HG03565 (cell line): ENCODE results near the gene C11orf68.

ENCODE experiments used
- ATAC-seq: cut with Tn5 transposase; IDR thresholded peaks from one replicate; pipeline ENCODE4 v1.9.1; 2021; ENCODE audit warnings: mild to moderate bottlenecking, moderate library complexity; ENCODE audit not compliant: unreplicated experiment

Gene C11orf68

DNA sequence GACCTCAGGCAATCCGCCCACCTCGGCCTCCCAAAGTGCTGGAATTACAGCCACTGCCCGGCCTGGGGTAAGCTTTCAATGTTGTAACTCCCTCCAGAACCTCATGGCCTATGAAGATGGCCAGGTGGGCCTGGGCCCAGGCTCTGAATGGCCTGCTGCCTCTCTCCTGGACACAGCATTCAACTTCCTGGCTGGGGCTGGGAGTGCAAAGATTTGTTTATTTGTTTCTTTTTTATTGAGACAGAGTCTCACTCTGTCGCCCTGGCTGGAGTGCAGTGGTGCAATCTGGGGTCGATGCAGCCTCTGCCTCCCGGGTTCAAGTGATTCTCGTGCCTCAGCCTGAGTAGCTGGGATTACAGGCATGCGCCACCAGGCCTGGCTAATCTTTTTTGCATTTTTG, 25.9 kb upstream of the C11orf68 start:
- ATAC-seq, result no peak

DNA sequence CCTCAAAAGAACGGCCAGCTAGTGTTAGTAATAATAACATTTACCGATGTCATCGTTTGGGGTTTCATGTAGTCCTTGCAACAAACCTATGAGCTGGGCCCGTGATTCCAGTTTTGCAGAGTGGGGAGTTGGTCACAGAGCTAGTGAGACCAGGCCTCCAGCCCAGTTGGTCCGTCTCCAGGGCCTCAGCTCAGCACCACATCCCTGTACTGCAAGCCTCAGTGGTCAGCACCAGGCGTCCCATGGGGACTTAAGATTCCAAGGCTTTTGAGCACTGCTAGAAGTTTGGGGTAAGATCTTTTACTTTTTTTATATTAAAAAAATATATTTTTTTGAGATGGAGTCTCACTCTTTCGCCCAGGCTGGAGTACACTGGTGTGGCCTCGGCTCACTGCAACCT, 25.3 kb upstream of the C11orf68 start:
- ATAC-seq, result no peak

DNA sequence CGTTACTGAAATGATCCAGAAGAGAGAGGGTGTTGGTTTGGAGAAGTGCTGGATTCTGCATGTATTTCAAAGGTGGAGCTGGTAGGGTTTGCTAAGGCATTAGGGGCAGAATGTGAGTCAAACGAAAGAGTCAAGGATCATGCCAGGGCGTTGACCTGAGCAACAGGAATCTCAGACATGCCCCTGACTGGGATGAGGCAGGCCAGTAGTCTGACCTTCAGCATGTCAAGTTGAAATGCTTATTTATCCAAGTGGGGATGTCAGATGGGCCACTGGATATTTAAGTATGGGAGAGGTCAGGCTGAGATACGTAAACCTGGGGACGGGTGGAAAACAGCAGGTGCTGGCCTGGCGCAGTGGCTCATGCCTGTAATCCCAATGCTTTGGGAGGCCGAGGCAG, 23.7 kb upstream of the C11orf68 start:
- ATAC-seq, result no peak

DNA sequence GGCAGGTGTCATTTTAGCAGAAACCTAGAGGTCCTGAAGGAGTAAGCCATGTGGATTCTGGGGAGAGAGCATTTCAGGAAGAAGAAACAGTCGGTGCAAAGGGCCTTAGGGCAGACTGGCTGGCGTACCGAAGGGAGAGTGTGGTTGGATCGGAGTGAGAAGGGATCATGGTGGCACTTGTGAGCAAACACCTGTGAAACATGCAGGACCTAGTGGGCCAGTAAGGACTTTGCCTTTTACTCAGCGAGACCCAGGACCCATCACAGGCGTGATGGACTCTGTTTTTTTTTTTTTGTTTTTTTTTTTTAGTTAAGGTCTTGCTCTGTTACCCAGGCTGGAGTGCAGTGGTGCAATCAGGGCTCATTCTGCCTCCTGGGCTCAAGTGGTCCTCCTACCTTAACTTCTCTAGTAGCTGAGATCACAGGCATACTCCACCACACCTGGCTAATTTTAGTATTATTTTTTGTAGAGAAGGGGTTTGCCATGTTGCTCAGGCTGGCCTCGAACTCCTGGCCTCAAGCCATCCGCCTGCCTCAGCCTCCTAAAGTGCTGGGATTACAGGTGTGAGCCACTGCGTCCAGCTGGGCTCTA, 23.0 kb upstream of the C11orf68 start:
- ATAC-seq, result no peak

DNA sequence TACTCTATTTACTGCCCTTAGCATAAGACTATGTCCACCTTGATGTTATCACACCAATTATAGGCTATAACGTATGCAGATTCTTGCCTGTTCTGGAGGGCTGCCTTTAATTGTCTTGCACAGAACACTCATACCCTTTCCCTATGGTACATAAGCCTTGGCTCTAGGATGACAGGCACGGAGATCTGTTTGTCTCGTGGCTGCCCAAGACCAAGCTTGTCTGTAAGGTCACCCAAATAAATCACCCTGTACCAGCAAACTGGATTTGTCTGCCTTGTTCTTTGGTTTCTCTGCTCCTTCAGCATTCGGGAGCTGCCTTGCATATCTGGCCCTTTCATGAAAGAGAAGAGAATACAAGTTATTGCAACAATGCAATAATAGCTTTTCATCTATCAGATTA, 18.9 kb upstream of the C11orf68 start:
- no peak for ATAC-seq

DNA sequence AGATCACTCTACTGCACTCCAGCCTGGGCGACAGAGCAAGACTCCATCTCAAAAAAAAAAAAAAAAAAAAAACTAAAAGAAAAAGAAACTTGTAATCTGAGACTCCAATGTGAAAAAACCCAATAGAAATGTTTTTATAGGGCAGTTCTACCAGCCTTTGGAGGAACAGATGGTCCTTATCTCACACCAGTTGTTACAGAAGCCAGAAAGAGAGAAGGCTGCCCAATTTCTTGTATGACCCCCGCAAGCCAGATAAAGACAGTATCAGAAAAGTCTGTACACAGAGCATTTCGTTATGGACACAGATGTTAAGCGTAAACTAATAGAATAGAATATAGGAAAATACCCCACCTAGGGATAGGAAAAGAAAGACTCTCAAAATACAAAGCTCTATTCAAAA, 15.2 kb upstream of the C11orf68 start:
- ATAC-seq, result no peak

DNA sequence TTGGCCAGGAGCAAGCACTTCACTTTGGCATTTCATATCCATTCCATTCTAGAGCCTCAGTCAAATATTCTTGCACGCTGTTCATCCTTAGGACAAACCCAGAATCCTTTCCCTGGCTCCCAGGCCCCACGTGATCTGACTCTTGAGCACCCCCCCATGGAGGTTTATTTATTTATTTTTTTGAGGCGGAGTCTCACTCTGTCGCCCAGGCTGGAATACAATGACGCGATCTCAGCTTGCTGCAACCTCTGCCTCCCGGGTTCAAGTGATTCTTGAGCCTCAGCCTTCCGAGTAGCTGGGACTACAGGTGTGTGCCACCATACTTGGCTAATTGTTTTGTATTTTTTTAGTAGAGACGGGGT, 13.7 kb upstream of the C11orf68 start:
- ATAC-seq, result no peak

DNA sequence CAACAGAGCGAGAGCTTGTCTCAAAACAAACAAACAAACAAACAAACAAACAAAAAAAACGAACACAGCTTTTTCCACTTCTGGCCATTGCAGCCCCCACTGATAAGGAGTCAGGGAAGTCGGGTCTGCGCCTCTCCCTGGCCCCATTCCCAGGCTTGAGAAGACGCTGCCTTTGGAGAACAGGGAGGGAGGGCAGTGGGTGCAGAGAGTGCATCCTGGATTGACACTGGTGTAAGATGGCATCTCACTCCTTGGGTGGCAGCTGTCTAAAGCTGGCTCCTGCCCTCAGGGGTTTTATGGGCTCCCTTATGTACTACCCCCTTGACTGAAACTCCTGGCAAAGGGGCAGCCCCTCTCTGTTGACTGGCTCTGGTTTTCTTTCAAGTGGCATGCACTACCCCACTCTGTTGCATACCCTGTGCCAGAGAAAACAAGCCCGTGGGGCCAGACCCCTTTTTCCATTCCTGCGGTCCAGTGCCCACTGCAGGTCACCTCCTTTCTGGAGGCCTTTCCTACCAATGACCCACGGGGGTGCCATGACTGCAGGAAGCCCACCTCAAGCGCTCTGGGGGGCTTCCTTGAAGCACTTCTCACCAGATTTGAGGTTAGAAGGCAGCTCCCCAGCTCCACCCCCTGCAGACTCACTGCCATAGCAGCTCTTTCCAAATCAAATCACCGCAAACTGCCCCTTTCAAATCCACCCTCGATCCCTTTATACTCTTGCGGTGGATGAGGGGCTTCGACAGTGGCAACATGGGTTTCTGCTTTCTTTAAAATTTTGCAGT, 13.1 kb upstream of the C11orf68 start:
- no peak for ATAC-seq

DNA sequence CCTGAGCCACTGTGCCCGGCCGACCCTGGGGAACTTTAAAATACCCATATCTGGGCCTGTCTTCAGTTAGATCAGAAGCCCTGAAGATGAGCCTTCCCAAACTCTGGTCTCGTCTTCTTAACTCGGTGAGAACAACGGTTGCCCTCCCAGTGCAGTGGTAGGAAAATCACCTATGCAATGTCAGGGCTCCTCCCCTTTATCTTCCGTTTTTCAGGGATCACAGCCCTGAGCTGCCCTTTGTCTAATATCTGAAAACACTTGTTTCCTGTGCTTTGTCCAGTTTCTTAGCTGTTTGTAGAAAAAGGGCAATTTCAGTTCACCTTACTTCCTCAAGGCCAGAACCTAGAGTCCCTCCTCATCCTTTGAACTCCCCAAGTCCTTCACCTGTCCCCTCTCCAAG, 9.8 kb upstream of the C11orf68 start:
- ATAC-seq, result no peak

DNA sequence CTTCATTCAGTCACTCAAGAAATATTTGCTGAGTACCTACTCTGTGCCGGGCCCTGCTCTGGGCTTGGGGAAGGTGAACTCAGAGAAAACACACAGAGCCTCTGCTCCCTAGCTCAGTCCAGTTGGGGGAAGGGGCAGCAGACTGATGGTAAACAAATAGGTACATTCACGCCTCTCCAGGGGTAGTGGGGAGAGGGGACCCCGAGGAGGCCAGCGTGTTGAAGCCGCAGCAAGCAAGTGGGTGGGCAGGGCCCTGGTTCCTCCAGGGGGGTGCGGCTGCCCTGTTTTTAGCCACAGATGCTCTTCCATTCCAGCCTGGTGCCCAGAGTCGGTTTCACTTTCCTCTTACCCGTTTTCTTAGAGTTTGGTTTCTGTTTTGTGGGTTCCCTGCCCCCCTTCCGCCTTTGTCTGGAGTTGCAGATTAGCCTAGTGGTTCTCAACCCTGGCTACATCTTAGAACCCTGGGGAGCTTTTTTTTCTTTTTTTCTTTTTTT, 9.1 kb upstream of the C11orf68 start:
- ATAC-seq, result no peak

DNA sequence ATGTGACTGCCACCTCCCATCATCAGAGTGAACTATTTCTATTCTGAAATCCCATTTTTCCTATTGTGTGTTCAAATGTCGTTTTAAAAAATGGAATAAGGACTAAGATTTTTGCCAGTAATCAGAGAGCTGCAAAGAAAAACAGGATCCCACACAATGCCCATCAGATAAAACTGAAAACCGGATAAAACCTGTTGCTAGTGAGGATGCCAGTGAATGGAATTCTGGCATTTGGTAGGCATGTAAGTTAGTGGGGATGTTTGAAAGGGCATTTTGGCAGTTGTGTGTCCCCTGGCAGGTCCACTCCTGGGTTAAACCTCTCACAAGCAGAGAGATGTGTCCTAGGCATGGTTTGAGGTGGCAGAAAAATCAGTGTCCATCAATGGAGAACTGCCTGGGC, 6.5 kb upstream of the C11orf68 start:
- ATAC-seq, result no peak

DNA sequence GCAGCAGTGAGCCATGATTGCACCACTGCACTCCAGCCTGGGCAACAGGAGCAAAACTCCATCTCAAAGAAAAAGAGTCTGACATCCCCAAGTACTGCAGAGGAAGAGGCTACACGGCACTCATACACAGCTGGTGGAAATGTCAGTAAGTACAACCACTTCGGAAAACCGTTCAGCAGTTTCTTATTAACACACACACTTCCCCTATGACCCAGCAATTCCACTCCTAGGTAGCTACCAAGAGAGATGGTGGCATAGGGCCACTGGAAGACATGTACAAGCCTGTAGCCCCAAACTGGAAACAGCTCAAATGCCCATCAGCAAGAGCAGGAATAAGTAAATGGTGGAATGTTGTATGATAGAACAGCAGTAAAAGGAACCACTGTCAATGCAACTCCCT, 3.7 kb upstream of the C11orf68 start:
- ATAC-seq, result no peak

DNA sequence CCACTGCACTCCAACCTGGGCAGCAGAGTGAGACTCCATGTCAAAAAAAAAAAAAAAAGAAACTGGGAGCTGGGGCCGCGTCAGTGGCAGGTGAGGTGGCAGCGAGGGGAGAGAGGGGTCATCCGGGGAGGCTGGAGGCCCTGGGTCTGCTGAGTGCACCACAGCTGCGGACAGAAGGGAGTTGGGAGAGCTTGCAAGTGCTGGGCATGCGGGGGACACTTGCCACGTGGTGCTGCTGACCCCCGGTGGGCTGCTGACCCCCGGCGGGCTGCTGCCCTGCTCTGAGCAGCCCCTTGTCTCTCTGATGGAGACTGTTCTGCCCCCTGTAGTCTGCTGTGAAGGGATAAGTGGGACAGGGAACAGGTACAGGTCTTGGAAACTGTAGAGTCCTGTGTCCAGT, 3.0 kb upstream of the C11orf68 start:
- no peak for ATAC-seq

DNA sequence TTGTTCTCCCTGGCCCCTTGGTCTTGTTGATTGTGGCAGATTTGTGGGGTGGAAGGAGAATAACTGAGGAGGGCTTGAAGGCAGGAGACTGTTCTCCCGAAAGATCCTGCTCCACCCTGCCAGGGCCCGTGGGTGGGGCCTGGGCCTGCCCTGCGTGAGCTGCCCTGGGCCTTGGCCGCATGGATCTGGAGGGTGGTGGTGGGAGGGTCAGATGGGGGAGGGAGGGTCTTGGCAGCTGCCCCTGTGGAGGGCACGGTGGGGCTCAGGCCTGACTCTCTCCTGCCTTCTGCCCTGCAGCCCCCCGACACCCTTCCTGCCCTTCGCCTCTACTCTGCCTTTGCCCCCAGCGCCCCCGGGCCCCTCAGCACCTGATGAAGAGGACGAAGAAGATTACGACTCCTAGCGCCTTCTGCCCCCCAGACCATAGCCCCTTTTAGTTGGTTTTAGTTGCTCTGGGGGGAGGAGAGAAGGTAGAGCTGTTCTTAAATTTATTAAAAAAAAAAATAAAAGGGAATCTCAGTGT, 2.2 kb upstream of the C11orf68 start:
- no peak for ATAC-seq

DNA sequence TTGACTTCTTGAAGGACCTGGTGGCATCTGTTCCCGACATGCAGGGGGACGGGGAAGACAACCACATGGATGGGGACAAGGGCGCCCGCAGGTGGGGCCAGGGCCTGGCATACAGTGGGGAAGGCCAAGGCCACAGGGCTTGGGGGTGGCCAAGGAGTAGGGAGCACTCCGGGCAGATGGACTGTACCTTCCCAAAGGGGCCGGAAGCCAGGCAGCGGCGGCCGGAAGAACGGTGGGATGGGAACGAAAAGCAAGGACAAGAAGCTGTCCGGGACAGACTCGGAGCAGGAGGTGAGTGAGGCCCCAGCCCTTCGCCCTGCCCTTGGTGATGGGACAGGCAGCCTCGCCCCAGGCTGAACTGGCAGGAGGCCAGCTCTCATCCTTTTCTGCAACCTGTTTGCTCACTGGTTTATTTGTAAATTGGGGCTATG, 1.5 kb upstream of the C11orf68 start:
- ATAC-seq, result no peak

DNA sequence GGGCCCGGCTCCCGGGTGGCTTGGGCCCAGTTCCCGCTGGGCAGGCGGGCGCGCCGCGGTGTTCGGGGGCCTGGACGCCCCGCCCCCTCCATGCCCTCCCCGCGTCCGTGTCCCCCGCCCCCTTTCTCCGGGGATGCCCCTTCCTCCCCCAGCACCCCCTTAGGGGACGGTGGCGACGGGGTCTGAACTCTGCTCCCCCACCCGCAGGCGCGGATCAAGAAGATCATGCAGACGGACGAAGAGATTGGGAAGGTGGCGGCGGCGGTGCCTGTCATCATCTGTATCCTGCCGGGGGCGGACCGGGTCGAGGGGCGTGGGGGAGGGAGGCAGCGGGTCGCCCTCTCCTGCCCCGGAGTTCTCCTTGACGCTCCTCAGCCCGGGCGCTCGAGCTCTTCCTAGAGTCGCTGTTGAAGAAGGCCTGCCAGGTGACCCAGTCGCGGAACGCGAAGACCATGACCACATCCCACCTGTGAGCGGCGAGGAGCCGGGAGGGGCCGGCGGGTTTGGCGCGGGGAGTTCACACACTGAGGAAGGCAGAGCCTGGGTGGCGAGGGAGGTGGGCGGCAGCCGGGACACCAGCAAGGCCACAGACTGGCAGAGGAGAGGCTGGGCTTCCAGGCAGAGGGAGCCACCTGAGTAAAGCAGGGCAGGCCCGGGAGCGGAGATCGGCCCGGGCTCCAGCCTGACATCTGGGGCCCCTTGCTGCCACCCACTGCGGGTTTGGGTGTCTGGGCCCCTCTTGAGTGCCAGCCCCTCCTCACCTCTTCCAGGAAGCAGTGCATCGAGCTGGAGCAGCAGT, 910 bp upstream of the C11orf68 start:
- ATAC-seq, result peak; percentile 24

DNA sequence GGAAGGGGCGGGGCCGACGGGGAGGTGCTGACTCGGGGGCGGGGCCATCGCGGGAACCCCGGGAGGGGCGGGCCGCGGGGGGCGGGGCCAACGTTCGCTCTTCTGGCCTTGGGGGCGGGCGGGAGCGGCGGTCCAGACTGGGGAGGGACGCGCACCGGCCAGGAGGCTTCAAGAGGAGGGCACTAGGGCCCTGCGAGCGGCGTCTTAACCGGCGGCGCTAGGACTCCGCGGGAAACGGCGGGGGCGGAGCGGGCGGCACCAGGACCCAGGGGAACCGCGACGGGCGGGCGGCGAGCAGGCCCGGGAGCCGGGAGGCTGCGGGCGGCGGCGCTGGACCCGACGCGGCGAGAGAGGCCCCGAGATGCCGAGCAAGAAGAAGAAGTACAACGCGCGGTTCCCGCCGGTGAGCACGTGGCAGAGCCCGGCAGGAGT, 295 bp upstream of the C11orf68 start, which contains the start of gene DRAP1:
DRAP1 (plus strand) TSS at position 286 of the 432 bp plus-strand sequence; CDS start at position 362, 76 bp downstream.
- peak; percentile 66 for ATAC-seq

DNA sequence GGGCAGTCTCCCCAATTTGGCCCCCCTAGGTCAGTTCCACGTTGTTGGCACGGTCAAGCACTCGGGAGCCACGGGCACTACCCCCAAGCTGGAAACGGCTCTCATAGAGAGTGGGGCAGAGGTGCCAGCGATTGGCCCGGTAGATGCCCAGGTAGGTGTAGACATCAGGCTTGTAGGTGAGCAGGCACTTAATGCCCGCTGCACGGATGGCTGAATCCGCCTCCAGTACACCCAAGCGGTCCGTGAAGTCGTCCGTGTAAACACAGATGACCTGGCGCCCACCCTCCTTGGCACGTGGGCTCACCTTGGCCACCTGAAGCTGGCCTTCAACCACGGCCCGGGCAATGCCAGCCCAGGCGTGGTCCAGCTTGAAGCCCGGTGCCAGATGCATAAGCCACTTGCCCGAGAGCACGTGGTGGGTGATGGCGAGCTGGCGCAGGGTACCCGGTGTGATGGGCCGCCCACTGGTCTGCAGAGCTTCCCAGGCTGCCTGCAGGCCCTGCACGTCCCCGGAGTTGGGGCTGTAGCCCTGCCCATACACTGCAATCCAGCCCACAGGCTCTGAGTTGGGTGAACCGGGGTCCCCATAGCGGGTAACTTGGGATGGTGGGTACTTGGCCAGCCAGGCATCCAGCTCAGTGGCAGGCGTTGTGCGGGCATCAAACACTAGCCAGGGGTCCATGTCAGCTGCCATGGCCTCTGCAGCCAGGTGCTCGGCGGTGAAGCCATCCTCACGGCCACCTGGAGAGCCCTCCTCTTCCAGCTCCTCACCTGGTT, 1.2 kb downstream of the C11orf68 start:
- no peak for ATAC-seq

DNA sequence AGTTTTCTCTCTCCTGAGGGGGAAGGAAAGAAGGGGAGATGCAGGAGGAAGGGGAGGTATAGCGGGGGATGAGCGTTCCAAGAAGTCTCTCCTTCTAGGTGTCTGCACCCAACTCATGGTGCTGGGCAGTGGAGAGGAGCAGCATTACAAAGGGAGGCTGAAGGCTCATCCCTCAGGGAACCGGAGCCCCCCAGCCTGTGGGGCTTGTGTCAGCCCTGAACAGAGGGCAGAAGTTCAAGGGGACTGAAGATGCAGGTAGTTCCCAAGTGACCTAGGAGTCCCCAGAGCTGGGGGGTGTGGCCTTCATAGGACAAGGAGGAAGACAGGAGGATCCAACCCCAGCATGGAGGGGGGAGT, 1.8 kb downstream of the C11orf68 start:
- no peak for ATAC-seq

DNA sequence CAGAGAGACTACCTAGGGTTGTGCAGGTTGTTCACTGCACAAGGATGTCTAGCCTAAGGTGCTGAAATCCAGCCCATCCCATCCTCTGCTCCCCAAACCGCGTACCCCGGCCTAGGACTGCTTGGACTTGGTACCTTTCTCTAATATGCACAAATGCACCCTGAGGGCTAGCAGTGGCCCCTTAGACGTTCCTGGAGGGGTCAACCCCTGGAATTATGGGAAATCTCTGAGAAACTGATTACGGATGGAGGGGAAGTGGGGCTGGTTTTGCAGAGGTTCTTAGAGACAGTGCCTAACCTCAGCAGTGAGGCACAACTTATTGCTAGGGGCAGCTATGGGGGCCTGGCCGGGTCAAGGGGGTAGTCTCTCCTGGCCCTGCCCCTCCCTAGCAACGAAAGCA, 2.5 kb downstream of the C11orf68 start:
- no peak for ATAC-seq

DNA sequence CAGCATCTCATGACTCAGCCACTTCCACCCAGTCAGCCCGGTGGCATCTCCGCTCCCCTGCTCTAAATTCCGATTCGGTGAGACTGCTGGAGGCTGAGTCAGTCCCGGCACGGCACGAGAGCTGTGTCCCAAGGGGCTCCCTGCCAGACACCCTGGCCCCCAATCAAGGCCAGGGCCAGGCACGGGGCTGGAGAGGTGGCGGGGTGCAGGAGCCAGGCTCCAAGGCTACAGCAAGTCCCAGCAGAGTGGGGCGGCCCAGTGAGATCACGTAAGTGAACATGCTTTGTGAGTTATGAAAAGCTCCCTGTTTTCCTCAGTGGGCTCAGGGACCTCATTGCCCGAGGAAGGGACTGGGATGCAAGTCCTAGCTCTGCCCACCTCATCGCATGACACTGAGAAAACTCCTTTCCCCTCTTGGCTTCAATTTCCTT, 3.0 kb downstream of the C11orf68 start:
- no peak for ATAC-seq
